ENCODE results near the gene MBNL1.

Gene MBNL1

DNA sequence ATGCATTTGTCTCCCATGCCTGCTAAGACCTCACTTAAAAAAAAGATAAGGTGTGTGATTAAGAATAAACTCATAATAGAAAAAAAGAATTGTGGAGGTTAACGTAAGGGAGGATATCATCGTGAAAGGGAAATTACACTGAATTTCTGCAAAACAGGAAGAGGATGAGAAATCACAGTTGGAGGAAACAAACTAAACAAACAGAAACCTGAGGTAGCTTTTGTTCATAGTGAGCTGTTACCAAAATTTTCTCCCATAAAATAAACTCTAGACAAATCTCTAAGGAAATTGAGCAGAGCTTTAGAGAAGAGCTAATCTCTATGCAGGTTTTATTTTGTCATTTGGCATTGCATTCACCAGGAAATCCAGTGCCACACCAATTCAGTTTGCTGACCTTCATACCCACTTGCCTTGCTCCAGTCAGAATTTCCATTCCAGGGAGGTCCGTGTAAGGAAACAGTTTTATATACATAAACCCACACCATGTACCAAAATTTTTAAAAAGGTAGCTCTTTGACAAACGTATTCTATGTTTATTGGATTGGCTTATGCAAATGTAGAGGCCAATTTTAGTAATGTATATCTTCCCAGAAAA is 231.2 kb downstream of the MBNL1 start:
- no peak for DNase-seq

DNA sequence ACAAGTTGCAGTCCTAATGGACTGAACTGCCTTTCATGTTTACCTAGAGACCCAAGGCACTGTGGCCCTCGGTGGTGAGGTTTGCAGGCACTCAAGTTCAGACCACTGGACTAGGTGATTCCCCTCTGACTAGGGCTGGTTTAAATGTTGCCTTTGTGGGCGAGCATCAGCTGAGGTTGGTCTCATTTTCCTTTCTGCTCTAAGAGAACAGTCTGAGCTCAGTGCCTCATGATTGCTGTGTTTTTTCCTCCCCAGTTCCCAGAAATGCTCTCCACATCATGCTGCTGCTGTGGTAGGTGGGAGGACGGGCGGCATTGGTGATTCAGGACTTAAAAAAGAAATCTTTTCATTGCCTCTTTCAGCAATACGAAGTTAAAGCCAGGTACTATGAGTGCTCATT is 237.2 kb downstream of the MBNL1 start:
- DNase-seq, result no peak

DNA sequence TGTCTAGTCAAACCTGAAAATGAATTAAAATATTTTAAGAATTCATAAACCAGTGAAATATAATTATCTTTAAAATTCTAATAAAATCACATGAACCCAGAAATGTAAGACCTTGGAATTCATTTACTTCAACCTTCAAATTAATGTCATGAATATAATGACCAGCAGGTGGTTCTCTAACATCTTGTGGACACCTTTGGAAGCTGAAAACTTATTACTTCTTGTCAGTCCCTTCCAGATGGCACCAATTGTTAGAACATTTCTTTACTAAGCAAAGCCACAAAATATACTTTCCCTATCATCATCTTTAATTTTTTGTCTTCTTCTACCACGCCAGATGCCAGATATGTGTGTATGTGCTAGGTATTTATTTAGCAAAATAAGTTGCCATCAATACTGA is 240.0 kb downstream of the MBNL1 start:
- DNase-seq, result no peak

DNA sequence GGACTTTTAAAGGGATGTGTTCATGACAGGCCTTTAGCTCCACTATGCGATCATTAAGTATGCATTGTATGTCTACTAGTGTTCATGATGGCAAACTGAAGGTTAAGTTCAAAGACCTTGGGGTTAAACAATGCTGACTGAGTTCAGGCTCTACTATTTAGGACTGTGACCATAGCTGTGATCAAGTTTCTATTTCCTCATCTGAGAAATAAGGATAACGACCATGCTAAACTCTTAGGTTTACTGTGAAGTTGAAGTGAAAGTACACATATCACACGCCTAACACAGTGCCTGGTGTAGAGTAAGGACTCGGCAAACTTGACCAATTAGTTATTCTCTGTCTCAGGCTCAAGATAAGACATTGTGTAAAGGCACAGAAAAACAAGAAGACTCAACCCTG is 243.2 kb downstream of the MBNL1 start:
- DNase-seq, result no peak

DNA sequence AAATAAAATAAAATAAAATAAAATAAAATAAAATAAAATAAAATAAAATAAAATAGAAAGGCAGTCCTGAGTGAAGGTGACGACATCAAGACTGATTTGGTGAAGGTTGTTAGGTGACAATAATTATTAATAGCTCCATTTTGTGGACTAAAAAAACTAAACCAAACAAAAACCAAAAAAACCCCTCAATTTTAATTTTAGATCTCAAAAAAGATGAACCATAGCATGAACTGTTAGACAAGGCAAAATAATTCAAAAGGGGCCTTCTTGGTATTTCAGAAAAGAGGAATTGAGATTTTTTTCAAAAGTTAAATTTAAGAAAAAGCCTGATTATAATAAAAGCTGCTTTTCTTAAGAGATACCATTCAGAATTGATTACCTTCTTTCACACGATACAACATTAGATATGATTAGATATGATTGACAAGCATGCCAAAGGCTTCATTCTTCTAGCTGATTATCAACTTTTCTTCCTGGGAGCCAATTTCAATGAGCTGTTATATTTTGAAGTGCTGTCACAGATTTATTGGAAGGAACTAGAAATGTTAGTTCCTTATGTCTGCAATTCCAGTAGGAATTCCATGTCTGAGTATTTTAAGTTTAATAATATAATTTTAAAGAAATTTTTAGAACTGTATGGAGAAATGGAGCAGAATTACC is 244.7 kb downstream of the MBNL1 start:
- DNase-seq, result no peak
